GM21576 (cell line): ENCODE data around the gene APEH.
A peak's percentile ranks its signal among the peaks of the same experiment; 100 is the strongest.

Source experiments
- ATAC-seq: cut with Tn5 transposase; IDR thresholded peaks from one replicate; pipeline ENCODE4 v1.9.1; 2021; ENCODE audit warnings: mild to moderate bottlenecking, moderate library complexity; ENCODE audit not compliant: unreplicated experiment

The APEH gene

DNA sequence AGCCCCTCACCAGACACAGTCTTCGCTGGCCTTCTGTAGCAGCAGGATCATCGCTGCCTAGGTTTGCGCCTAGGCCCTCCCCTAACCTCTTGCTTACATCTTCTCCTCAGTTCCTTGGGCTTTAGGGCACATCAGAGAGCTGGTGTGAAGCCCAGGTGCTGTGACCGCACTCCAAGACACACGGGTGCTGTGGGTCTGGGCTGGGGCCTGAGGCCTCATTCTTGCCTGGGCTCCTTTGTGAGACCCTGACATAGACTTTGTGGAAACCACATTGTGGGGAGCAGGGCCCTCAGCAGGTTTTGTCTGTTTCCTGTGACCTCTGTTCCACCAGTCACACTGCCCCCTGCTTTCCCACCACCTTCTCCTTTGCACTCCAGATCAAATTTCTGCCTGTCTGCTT is 37.3 kb downstream of the APEH start:
- no peak for ATAC-seq

GRCh38 chr3:49712166-49712565 is 38.0 kb downstream of the APEH start:
- no peak for ATAC-seq

DNA sequence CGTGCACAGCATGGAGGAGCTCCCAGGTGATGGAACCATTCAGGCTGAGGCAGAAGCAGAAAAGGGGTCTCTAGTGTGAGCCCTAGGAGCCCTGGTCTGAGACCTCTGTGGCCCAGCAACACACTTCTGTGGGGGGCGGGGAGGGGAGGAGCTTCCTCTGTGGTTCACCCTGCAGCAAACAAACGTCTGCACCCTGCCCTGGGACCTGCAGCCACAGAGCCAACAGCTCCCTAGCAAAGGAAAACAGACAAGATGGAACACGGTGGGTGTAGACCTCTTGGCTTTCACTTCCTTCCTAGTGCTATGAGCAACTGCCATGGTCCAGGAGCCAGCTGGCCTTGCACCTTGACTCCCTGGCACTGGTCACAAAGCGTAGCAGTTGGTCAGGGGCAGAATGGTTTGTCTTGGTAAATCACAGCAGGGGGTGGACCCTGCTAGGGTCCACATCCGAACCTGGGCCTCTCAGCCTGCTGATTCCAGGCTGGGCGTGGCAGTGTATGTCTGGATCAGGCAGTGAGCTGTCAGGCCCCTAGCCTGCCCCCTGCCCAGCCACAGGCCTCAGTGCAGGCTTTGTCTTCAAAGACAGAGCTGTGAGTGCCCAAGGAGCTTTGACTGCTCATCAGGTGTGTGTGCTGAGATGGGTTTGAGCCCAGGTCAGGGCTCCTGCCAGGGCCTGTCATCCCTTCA is 38.6 kb downstream of the APEH start:
- no peak for ATAC-seq

GRCh38 chr3:49713336-49714105 is 39.4 kb downstream of the APEH start:
- no peak for ATAC-seq

DNA sequence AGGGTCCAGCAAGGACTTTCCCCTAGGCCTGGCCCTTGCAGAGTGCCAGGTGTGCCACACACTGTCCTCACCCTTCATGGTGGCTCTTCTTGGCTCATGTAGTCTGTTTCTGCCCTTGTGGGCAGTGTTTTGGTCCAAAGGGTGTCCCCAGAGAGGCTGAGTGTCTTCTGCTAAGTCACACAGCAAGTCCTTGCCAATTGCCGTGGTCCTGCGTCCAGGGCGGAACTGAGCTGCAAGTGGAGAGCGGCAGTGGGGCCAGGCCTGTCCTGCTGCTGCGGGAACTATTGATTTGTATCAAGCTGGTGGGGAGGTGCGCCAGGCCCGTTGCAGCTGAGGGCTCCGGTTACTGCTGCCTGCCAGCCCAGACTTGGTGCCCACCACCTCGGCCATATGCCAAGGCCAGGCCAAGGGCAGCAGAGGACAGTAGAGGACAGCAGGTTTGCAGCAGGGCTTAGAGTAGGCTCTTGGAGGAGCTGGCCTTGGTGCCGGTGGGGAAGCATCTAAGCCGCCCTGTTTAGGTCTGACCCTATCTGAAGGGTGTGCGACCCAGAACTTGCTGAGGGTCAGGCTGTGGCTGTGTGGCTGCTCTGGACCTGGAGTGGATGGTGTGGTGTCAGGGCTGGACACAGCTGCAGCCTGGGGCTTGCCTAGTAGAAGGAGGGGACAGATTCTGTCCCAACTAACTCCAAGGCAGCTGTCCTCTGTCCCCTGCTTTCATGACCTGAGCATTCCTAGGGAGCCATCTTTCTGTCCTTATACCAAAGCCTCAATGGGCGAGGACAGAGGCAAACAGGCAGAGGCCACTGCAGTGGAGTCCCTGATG is 40.8 kb downstream of the APEH start:
- ATAC-seq, result no peak

- no peak for ATAC-seq
Measured at GRCh38 chr3:49715611-49716121, 41.5 kb downstream of the APEH start.

DNA sequence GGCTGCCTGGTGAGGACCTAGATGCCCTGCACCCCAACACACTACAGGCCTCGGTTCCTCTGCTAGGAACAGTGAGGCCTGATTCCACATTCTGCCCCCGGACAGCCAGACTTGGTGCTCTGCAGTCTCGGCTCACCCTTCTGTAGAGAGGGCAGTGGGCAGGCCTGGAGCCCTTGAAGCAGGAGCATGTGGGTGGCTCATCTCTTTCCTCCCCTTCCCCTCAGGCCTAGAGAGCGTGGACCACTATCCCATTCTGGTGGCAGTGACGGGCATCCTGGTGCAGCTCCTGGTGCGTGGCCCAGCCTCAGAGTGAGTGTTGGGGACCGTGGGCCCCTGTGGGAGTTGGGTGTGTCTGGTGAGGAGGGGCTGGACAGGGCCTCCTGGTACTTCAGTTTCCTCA is 42.0 kb downstream of the APEH start:
- ATAC-seq, result no peak

- no peak for ATAC-seq
Measured at GRCh38 chr3:49716691-49717210, 42.6 kb downstream of the APEH start.

- ATAC-seq, result no peak
Measured at GRCh38 chr3:49717211-49717958, 43.2 kb downstream of the APEH start.

DNA sequence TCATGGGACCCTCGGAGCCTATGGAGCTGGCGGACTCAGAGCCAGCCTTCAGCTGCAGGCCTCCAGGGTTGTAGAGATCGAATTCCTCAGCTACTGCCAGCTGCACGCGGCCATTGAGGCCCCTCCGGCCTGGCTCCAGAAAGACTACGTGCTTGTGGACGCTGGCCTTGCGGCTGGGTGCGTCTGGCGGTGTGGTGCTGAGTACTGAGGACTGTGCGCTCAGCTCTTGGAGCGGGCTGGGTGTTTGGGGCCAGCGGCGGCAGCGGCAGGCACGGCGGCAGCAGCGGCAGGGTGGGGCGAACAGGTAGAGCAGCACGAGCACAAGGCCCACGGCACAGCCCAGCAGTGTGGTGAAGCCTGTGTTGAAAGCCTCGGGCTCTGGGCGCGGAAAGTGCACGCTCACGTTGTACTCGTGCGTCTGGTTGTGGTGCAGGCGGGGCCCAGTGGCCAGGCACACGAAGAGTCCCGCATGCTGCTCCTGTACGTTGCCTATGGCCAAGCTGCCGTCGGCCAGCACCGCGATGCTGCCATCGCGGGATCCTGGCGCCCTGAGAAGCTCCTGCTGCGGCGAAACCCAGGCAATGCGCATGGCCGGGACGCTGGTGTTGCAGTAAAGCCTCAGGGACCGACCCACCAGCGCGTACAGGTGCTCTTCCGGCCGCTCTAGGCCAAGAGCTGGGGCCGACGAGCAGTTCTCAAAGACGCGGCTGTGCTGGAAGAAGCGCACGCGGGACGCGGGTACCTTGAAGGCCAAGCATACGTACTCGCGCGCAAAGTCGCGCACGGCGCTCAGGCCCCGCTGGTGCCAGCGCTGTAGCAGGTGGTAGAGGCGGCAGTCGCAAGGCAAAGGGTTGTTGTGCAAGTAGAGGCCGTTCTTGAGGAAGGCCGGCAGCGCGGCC is 44.1 kb downstream of the APEH start:
- ATAC-seq, result no peak

DNA sequence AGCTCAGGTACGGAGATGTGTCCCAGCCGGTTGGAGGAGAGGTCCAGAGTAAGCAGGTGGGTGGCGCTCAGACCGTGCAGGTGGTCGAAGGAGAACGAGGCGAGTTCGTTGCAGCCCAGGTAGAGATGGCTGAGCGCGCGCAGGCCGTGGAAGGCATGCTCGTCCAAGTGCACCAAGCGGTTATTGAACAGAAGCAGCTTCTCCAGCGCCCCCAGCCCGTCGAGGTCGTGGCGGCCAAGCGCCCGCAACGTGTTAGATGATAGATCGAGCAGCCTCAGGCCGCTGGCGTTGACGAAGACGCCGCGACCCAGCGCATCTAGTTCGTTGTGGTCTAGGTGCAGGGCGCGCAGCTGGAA is 44.7 kb downstream of the APEH start:
- no peak for ATAC-seq

- ATAC-seq, result peak; percentile 45
Measured at GRCh38 chr3:49719214-49719884, 45.2 kb downstream of the APEH start, which contains the start of gene AMIGO3. Gene AMIGO3, minus strand, starts transcription at chr3:49719684. Its CDS starts 219 bp downstream, at chr3:49719465.

DNA sequence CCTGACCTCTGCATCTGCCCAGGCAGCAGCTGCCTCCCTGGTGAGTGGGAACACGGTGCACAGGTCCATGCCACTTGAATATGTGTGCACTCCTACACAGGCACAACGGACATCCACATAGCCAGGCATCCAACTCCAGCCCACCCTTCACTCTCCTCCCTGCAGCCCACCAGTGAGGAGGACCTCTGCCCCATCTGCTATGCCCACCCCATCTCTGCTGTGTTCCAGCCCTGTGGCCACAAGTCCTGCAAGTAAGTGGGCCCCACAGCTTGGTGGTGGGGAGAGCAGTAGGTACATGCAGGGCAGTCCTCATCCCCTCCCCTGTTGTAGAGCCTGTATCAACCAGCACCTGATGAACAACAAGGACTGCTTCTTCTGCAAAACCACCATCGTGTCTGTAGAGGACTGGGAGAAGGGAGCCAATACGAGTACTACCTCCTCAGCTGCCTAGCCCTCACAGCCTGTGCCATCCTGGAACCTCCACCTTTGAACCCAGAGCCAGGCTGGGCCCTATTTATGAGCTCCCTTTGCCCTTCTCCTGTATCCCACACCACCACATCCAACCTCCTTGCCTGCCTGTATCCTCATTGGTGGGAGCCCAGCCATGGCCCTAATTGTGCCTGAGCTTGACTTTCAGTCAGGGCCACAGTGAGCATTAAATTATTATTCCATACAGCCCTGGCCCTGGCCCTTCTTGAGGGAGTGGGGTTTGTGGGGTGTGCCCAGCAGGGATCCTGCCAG is 46.9 kb downstream of the APEH start:
- ATAC-seq, result no peak

- no peak for ATAC-seq
Measured at GRCh38 chr3:49721596-49721895, 47.4 kb downstream of the APEH start.

DNA sequence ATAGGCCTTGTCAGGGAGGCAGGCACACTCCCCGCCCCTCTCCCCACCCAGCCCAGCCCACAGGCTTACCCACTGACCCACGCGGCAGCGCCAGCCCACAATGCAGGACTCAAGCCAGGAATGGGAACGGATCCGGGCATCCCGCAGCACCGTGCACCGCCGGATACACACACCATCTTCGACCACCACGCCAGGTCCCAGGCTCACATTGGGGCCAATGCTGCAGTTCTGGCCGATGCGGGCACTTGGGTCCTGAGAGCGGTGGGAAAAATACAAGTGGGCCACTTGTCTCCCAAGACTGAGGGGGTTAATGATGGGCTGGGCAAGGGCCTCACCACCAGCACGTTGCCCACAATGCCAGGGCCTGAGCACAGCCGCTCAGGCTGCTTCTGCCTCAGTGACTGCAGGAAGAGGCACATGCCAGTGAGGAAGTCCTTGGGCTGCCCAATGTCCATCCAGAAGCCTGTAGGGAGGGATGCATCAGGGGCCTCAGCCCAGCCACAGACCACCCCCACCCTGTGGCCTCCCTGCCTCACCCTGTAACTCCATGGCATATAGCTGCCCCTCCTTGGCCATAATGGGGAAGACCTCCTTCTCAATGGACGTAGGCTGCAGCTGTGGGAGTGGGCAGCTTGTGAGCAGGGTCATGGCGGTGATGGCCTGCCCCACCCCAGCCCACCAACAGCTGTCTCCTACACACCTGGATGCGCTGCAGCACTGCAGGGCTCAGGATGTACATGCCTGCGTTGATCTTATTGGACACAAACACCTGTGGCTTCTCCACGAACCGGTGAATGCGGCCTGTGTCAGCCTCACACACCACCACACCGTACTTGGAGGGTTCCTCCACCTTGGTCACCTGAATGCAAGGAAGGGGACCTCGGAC is 48.0 kb downstream of the APEH start:
- no peak for ATAC-seq

GRCh38 chr3:49722896-49723295 is 48.7 kb downstream of the APEH start:
- no peak for ATAC-seq

DNA sequence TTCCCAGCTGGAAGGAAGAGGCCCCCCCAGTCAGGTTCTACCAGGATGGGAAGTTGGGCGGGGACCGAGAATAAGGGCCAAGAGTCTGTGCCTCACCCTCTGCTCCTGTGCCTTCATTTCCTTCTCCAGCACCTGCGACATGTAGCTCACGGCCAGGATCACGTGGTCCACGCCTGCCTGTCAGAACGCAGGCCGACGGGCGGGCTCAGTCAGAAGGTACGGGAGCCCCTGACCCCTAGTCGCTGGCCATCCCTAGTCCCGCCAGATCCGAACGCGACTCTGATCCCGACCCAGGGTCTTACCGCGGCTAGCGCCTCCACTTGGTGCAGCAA is 49.1 kb downstream of the APEH start:
- ATAC-seq, result no peak
